CD8-positive, alpha-beta memory T cell (primary cell): ENCODE results near the gene MCCC1. TPM values are rescaled to one million over a fixed set of nuclear protein-coding genes. Genes with fewer than 3 reads are reported as not detected.

Source experiments
- CTCF ChIA-PET: fragments of 350-600 bp; sonication (Branson Sonifier 250); formaldehyde crosslinking; loops from one replicate; lab custom pipeline; 2021; ENCODE audit warnings: antibody characterized with exemption; lab: Charles Lee
- POLR2A ChIA-PET: fragments of 350-600 bp; sonication (Branson Sonifier 250); formaldehyde crosslinking; loops from one replicate; lab custom pipeline; 2021; ENCODE audit warnings: antibody characterized with exemption; lab: Charles Lee
- DNase-seq, 5 donors: peaks; one replicate each; pipeline versions ENCODE4 v3.0.0 to v3.0.0-alpha.2; 2020 to 2022; ENCODE audit warnings: mixed read lengths in 1 of 5
- H3K27ac ChIP-seq: one replicate; pipeline ENCODE4 v1.7.0; 2013; ENCODE audit warnings: low read depth, mild to moderate bottlenecking, low read length, moderate library complexity
- H3K27me3 ChIP-seq: 2 replicates; pipeline ENCODE4 v1.7.0; 2013; ENCODE audit warnings: low read length, mild to moderate bottlenecking; ENCODE audit not compliant: insufficient read depth, poor library complexity, severe bottlenecking
- H3K36me3 ChIP-seq: 2 replicates; pipeline ENCODE4 v1.7.0; 2013; ENCODE audit warnings: mild to moderate bottlenecking, low read length, moderate library complexity; ENCODE audit not compliant: insufficient read depth
- H3K4me1 ChIP-seq: 2 replicates; pipeline ENCODE4 v1.7.0; 2013; ENCODE audit warnings: mild to moderate bottlenecking, low read length, moderate library complexity; ENCODE audit not compliant: insufficient read depth
- H3K4me3 ChIP-seq: 2 replicates; pipeline ENCODE4 v1.7.0; 2013; ENCODE audit warnings: mild to moderate bottlenecking, low read length
- H3K9me3 ChIP-seq: 2 replicates; pipeline ENCODE4 v1.7.0; 2013; ENCODE audit warnings: mild to moderate bottlenecking, low read length
- H3K27ac Mint-ChIP-seq, 8 donors: one replicate each; pipeline ENCODE4 v1.8.0; 2020 to 2021; ENCODE audit warnings: mixed read lengths in 8 of 8, mild to moderate bottlenecking in 6 of 8, inconsistent platforms in 3 of 8, moderate library complexity in 3 of 8
- H3K27me3 Mint-ChIP-seq, 2 donors: one replicate each; pipeline ENCODE4 v1.8.0; 2020 to 2021; ENCODE audit warnings: mixed read lengths in 2 of 2, mild to moderate bottlenecking in 1 of 2, moderate library complexity in 1 of 2
- H3K36me3 Mint-ChIP-seq, 3 donors: one replicate each; pipeline ENCODE4 v1.8.0; 2020 to 2021; ENCODE audit warnings: mixed read lengths in 3 of 3, inconsistent platforms in 1 of 3, mild to moderate bottlenecking in 1 of 3
- H3K4me1 Mint-ChIP-seq, 3 donors: one replicate each; pipeline ENCODE4 v1.8.0; 2020 to 2021; ENCODE audit warnings: mixed read lengths in 3 of 3, inconsistent platforms in 1 of 3, mild to moderate bottlenecking in 1 of 3
- H3K4me3 Mint-ChIP-seq, 7 donors: one replicate each; pipeline ENCODE4 v1.8.0; 2020 to 2021; ENCODE audit warnings: mixed read lengths in 7 of 7, mild to moderate bottlenecking in 6 of 7, moderate library complexity in 4 of 7, inconsistent platforms in 2 of 7
- H3K9me3 Mint-ChIP-seq, 5 donors: one replicate each; pipeline ENCODE4 v1.8.0; 2020 to 2022; ENCODE audit warnings: mixed read lengths in 5 of 5, mild to moderate bottlenecking in 3 of 5, moderate library complexity in 2 of 5, inconsistent platforms in 1 of 5
- polyA plus RNA-seq: library from polyadenylated mRNA; unstranded; fragments of 300-500 nt; fragmentation: Illumina TruSeq; gene quantifications from one replicate; pipeline ENCODE4 v1.2.3, GENCODE V29; 2021
- total RNA-seq, 2 experiments: library from RNA; stranded (reverse); gene quantifications; one replicate each; pipeline ENCODE4 v1.2.3, GENCODE V29; 2021

MCCC1 gene
- total RNA-seq (10 to 100 TPM; 32.8 TPM), polyA plus RNA-seq (26.3 TPM)

DNA sequence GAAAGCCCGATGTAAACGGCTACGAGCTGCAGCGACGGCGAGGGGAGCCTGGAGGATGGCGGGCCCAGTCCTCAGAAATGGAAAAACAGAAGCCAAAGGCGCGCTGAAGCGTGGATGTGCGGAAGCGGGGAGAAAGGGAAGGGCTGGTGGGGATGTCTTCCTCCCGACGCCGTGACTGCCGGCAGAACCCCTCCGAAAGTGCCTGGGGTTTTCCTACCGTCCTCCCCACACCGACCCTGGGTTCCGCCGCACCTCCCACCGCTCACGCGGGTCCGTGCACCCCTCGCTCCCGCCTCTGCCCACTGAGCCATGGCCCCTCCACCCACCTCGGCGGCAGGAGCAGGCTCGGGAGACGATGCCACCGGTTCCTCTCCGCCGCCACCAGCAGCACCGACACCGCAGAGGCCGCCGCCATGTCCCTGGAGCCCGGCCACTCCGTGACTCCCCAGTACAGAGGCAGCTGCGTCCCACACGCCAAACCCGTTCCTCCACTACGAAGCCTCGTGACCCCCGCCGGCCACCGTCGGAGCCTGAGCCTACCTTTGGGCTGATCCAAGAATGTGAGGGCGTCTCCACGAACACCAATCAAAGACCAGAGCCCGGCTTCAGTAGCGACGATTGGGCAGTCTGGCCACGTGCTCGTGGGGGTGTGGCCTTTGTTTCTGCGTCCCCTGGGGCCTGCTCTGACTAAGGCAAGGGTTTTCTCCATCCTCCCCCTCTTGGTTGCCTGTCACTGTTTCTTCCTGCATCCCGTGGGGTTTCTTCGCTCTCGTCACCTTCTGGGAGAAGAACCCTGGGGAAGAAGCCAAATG, at the start of gene MCCC1:
Gene MCCC1 (minus strand): TSS at position 471 of the 812 bp plus-strand sequence. CDS start 56 bp downstream, at position 415.
- peak within 1 kb of the TSS; percentile 75 for H3K4me3 ChIP-seq
- H3K36me3 ChIP-seq: no peaks in the 10 kb centered on the region
- peaks cover 38 to 52% (median 51%) of the 10 kb centered on the region in 3 donors for H3K4me1 Mint-ChIP-seq
- H3K27ac ChIP-seq: peak within 1 kb of the TSS; percentile 72
- ChIA-PET CTCF (interaction anchor here (1.0 to 2.4 kb wide), 5 partner anchors 13 to 283 kb away, joined by 3 to 7 read pairs (median 3); no protein-coding TSS in a partner anchor), POLR2A (interaction anchor here (0.6 to 1.1 kb wide), 3 partner anchors 62 to 1267 kb away, joined by 3 read pairs; partner anchors contain the start of gene YEATS2)
- no peaks in the 10 kb centered on the region for H3K9me3 ChIP-seq
- peaks cover 0 to 19% (median 5%) of the 10 kb centered on the region in 3 donors for H3K36me3 Mint-ChIP-seq
- peak; percentile 95 to 98 (median 97) for DNase-seq
- peak within 1 kb of the TSS; percentile 95 to 99 (median 98) for H3K4me3 Mint-ChIP-seq
- H3K27me3 Mint-ChIP-seq: peaks cover 0 to 2% of the 10 kb centered on the region in 2 donors
- H3K27ac Mint-ChIP-seq: peak within 1 kb of the TSS; percentile 92 to 99 (median 98)
- H3K9me3 Mint-ChIP-seq: no peaks in the 10 kb centered on the region
- H3K27me3 ChIP-seq: no peaks in the 10 kb centered on the region
- H3K4me1 ChIP-seq: peaks cover 16% of the 10 kb centered on the region

DNA sequence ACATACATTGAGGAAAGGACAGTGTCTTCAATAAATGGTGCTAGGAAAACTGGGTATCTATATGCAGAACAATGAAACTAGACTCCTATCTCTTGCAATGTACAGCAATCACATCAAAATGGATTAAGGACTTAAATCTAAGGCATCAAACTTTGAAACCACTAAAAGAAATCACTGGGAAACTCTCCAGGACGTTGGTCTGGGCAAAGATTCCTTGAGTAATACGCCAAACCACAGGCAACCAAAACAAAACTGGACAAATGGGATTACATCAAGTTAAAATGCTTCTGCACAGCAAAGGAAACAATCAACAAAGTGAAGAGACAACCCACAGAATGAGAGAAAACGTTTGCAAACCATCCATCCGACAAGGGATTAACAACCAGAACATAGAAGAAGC, 48.8 kb upstream of the MCCC1 start:
- peaks cover 0 to 2% (median 1%) of the 10 kb centered on the region in 3 donors for H3K36me3 Mint-ChIP-seq
- ChIA-PET CTCF (no interaction called here), POLR2A (no interaction called here)
- no peaks in the 10 kb centered on the region for H3K9me3 Mint-ChIP-seq
- DNase-seq: no peak
- no peak overlapping the region for H3K27ac Mint-ChIP-seq
- H3K27me3 ChIP-seq: no peaks in the 10 kb centered on the region
- H3K27me3 Mint-ChIP-seq: peaks cover 0 to 1% of the 10 kb centered on the region in 2 donors
- H3K4me3 ChIP-seq: no peak overlapping the region
- no peaks in the 10 kb centered on the region for H3K4me1 ChIP-seq
- no peaks in the 10 kb centered on the region for H3K9me3 ChIP-seq
- H3K36me3 ChIP-seq: no peaks in the 10 kb centered on the region
- H3K4me1 Mint-ChIP-seq: no peaks in the 10 kb centered on the region
- no peak overlapping the region for H3K4me3 Mint-ChIP-seq
- no peak overlapping the region for H3K27ac ChIP-seq

DNA sequence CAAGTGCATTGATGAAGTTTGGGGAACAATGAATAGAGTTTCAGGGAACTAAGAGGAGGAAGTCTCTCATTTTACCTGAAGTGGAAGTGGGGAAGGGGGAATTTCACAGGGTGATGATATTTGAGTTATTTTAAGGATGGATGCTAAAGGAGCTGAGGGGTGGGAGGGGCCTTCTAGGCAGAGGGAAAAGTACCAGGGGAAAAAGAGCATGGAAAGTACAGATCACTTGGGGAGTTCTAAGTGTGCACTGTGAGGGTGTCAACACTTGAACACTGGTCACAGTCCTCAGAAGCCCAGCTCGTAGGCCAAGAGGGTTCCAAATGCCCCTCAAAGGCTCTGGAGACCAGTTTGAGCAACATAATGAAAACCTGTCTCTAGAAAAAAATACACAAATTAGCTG, 45.1 kb upstream of the MCCC1 start:
- H3K27me3 ChIP-seq: no peaks in the 10 kb centered on the region
- ChIA-PET POLR2A (no interaction called here), CTCF (interaction anchor here (1.6 kb wide), 1 partner anchor 19 kb away, joined by 4 read pairs; the partner anchor contains the start of gene LAMP3)
- no peaks in the 10 kb centered on the region for H3K9me3 Mint-ChIP-seq
- H3K4me3 ChIP-seq: no peak overlapping the region
- H3K27ac ChIP-seq: no peak overlapping the region
- no peaks in the 10 kb centered on the region for H3K36me3 ChIP-seq
- H3K4me3 Mint-ChIP-seq: no peak overlapping the region
- no peak for DNase-seq
- H3K4me1 ChIP-seq: no peaks in the 10 kb centered on the region
- H3K9me3 ChIP-seq: no peaks in the 10 kb centered on the region
- H3K27me3 Mint-ChIP-seq: peaks cover 0 to 1% of the 10 kb centered on the region in 2 donors
- H3K4me1 Mint-ChIP-seq: no peaks in the 10 kb centered on the region
- no peaks in the 10 kb centered on the region for H3K36me3 Mint-ChIP-seq
- no peak overlapping the region for H3K27ac Mint-ChIP-seq

DNA sequence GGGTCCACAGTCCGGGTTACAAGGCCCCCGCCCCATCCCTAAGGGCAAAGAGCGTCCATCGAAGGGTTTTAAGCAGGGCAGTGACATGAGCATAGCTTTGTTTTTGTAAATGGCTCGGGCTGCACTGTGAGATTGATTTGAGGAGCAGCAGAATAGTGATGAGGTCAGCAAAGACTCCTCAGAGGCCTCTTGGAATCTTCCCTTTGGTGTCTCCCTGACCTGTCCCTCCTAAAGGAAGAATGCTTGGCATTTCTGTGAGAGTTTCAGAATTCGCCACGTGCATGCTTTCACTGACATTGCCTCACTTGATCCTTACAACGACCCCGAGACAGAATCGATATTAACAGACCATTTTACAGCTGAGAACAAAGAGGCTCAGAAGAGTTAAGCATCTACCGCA, 42.9 kb upstream of the MCCC1 start:
- no peak overlapping the region for H3K4me3 ChIP-seq
- H3K27me3 ChIP-seq: no peaks in the 10 kb centered on the region
- Mint-ChIP-seq H3K36me3 (no peaks in the 10 kb centered on the region), H3K4me1 (no peaks in the 10 kb centered on the region), H3K9me3 (no peaks in the 10 kb centered on the region), H3K27me3 (peaks cover 0 to 2% of the 10 kb centered on the region in 2 donors), H3K27ac (no peak overlapping the region), H3K4me3 (no peak overlapping the region)
- ChIA-PET CTCF (interaction anchor here (0.5 to 1.3 kb wide), 2 partner anchors 11 to 25 kb away, joined by 3 read pairs; no protein-coding TSS in a partner anchor), POLR2A (no interaction called here)
- no peak overlapping the region for H3K27ac ChIP-seq
- no peaks in the 10 kb centered on the region for H3K9me3 ChIP-seq
- H3K36me3 ChIP-seq: no peaks in the 10 kb centered on the region
- H3K4me1 ChIP-seq: no peaks in the 10 kb centered on the region
- no peak for DNase-seq

DNA sequence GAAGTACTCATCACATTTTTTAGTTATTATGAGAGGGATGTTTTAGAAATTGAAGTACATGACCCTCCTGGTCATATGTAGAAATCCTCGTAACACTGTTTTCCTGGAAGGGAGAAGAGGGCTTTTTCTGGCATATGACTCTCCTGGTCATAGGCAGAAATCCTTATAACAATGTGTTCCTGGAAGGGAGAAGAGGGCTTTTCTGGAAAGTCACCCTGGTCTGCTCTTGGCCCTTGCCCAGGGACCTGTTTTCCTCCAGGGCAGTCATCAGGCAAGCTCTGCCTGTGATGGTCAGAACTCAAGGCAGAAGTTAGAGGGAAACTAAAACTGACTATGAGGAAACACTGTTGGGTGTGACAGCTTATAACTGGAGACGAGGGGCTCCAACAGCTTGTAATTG, 35.5 kb upstream of the MCCC1 start:
- Mint-ChIP-seq H3K36me3 (peaks cover under 1 to 8% (median 2%) of the 10 kb centered on the region in 3 donors), H3K4me3 (no peak overlapping the region), H3K4me1 (no peaks in the 10 kb centered on the region), H3K27ac (no peak overlapping the region), H3K9me3 (peaks cover 0 to 4% (median under 1%) of the 10 kb centered on the region in 5 donors), H3K27me3 (peaks cover 0 to 16% of the 10 kb centered on the region in 2 donors)
- DNase-seq: no peak
- Histone ChIP-seq H3K4me1 (no peaks in the 10 kb centered on the region), H3K36me3 (no peaks in the 10 kb centered on the region), H3K27ac (no peak overlapping the region), H3K4me3 (no peak overlapping the region), H3K27me3 (no peaks in the 10 kb centered on the region), H3K9me3 (no peaks in the 10 kb centered on the region)
- ChIA-PET POLR2A (no interaction called here), CTCF (no interaction called here)

DNA sequence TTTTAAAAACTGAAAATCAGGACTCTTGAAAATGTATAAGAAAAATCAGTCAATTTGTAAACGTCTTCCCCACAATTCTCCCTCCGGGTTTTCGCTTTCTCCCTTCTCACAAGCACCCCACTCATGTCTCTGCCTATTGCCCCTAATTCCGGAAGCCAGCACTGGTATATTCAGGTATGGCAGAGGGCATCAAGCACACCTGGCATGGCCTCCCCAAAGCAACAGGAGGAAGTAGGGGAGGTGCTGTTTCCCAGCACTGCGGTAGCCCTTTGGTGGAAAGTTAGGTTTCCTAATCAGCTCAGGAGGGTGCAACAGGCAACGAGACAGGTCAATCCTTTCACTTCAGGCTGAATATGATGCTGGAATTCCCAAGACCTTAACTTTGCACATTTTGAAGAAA, 33.1 kb upstream of the MCCC1 start:
- H3K27ac ChIP-seq: no peak overlapping the region
- no peaks in the 10 kb centered on the region for H3K4me1 ChIP-seq
- peaks cover 0 to 16% of the 10 kb centered on the region in 2 donors for H3K27me3 Mint-ChIP-seq
- H3K4me3 Mint-ChIP-seq: no peak overlapping the region
- no peaks in the 10 kb centered on the region for H3K36me3 ChIP-seq
- peaks cover 4 to 16% (median 11%) of the 10 kb centered on the region in 3 donors for H3K36me3 Mint-ChIP-seq
- H3K4me1 Mint-ChIP-seq: no peaks in the 10 kb centered on the region
- H3K9me3 ChIP-seq: no peaks in the 10 kb centered on the region
- POLR2A ChIA-PET: no interaction called here
- H3K27ac Mint-ChIP-seq: no peak overlapping the region
- peaks cover 0 to 13% (median 8%) of the 10 kb centered on the region in 5 donors for H3K9me3 Mint-ChIP-seq
- H3K27me3 ChIP-seq: no peaks in the 10 kb centered on the region
- H3K4me3 ChIP-seq: no peak overlapping the region
- CTCF ChIA-PET: interaction anchor here (1.0 kb wide), 1 partner anchor 10 kb away, joined by 3 read pairs; no protein-coding TSS in a partner anchor
- DNase-seq: no peak

DNA sequence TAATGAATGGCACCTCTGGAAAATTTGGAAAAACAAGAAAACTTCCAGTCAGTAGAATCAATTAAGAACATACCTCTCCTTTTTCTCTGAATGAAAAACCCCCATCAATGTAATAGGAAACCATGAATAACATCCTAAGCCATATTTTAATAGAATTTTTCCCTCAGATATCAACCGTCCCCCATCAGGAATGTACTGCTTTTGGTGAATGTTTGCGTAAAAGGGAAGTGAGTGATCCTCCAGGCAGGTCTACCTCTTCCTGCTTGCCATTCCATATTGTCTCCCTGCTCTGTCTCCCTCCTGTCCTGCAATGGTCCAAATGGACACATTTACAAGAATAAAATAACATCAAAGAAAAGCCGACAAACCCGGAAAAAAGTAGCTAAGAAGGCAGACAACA, 32.4 kb upstream of the MCCC1 start:
- no peaks in the 10 kb centered on the region for H3K27me3 ChIP-seq
- Mint-ChIP-seq H3K36me3 (peaks cover 4 to 16% (median 11%) of the 10 kb centered on the region in 3 donors), H3K4me1 (no peaks in the 10 kb centered on the region), H3K4me3 (no peak overlapping the region), H3K27ac (peak overlapping the region in 1 of 8 donors; percentile 68), H3K9me3 (peaks cover 0 to 13% (median 8%) of the 10 kb centered on the region in 5 donors), H3K27me3 (peaks cover 0 to 14% of the 10 kb centered on the region in 2 donors)
- CTCF ChIA-PET: no interaction called here
- DNase-seq: no peak
- no peak overlapping the region for H3K4me3 ChIP-seq
- POLR2A ChIA-PET: no interaction called here
- no peaks in the 10 kb centered on the region for H3K4me1 ChIP-seq
- H3K36me3 ChIP-seq: no peaks in the 10 kb centered on the region
- no peak overlapping the region for H3K27ac ChIP-seq
- no peaks in the 10 kb centered on the region for H3K9me3 ChIP-seq

DNA sequence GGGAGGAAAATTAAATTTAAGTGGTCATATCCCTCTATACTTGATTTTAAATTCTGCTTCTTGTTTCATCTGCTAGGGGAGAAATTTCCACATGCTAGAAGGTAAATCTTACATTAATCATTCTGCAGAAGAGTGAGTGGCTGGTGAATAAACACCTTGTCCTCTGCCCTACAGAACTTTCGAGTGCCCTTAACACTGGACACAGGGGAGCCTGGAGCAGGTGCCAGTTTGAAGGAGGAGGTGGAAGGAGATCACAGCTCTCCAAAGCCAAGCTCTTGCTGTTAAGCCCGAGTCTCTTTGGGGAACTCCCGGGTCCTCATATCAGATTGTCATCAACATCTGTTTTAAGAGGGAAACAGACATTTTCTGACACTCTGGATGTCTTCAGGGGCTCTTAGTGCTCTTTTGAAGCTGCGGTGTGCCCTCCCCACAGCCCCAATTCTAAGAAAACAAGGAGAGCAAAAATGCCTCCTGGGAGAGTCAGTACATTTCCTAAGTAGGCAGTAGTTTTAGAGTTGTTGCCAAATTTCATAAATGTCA, 32.0 kb upstream of the MCCC1 start:
- H3K27ac Mint-ChIP-seq: no peak overlapping the region
- Histone ChIP-seq H3K27me3 (no peaks in the 10 kb centered on the region), H3K27ac (no peak overlapping the region), H3K4me3 (no peak overlapping the region), H3K9me3 (no peaks in the 10 kb centered on the region), H3K4me1 (no peaks in the 10 kb centered on the region), H3K36me3 (no peaks in the 10 kb centered on the region)
- no peak overlapping the region for H3K4me3 Mint-ChIP-seq
- H3K9me3 Mint-ChIP-seq: peaks cover 0 to 13% (median 8%) of the 10 kb centered on the region in 5 donors
- CTCF ChIA-PET: no interaction called here
- POLR2A ChIA-PET: no interaction called here
- H3K36me3 Mint-ChIP-seq: peaks cover 4 to 16% (median 11%) of the 10 kb centered on the region in 3 donors
- no peaks in the 10 kb centered on the region for H3K4me1 Mint-ChIP-seq
- H3K27me3 Mint-ChIP-seq: peaks cover 0 to 14% of the 10 kb centered on the region in 2 donors
- DNase-seq: no peak
